Germinal center (tissue), 1 donor: ENCODE data around the gene EIF3K.
A peak's percentile ranks its signal among the peaks of the same experiment; 100 is the strongest.
"Not testable (repeated sequence)": the region's sequence is repeated elsewhere in the genome, so short reads cannot be mapped to it uniquely, and the experiment has no call there.

Source experiments
- DNase-seq: peaks from one replicate; pipeline ENCODE4 v3.0.0; 2012; ENCODE audit warnings: mixed read lengths, low spot score

Gene EIF3K, protein sequence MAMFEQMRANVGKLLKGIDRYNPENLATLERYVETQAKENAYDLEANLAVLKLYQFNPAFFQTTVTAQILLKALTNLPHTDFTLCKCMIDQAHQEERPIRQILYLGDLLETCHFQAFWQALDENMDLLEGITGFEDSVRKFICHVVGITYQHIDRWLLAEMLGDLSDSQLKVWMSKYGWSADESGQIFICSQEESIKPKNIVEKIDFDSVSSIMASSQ

GRCh38 chr19:38618590-38619360 lies at the start of gene EIF3K:
TSS of gene EIF3K (plus strand) at chr19:38619188. CDS start at chr19:38619269, 81 bp downstream.
- DNase-seq = peak; percentile 95

DNA sequence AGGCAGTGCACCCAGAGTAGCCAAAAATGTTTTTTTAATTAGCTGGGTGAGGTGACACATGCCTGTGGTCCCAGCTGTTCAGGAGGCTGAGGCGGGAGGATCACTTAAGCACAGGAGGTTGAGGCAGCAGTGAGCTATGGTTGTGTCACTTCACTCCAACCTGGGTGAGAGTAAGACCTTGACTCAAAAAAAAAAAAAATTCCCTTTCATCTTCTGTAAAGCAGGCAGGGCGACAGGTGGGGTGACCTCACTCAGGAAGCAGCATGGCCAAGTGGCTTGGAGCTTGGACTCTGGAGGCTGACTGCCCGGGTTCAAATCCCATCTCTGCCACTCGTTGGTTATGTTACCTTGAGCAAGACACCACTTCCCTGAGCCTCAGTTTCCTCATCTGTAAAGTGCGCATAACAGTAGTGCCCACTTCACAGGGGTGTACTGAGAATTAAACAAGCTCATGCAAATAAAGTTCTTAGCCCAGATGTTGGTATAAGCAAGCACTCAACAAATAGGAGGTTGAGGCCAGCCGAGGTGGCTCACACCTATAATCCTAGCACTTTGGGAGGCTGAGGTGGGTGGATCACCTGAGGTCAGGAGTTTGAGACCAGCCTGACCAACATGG lies 49.5 kb upstream of the EIF3K start:
- DNase-seq = no peak

GRCh38 chr19:38571682-38572081 lies 47.3 kb upstream of the EIF3K start:
- no peak for DNase-seq

GRCh38 chr19:38577826-38578225 lies 41.2 kb upstream of the EIF3K start:
- DNase-seq = no peak

GRCh38 chr19:38579304-38579703 lies 39.7 kb upstream of the EIF3K start:
- not testable (repeated sequence) for DNase-seq

DNA sequence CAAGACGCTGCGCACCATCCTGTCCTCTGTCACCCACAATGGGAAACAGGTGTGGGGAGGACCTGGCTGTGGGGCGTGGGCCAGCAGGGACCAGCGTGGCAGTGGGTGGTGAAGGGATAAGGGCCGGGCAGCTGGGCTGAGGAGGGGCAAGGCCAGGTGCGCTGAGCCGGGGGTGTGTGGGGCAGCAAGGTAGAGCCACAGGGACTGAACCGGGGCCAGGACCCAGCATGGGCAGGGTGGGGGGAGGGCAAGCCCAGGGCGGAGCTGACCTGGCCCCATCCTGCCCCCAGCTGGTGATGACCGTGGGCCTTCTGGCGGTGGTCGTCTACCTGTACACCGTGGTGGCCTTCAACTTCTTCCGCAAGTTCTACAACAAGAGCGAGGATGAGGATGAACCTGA lies 38.9 kb upstream of the EIF3K start:
- DNase-seq = no peak

GRCh38 chr19:38583219-38583984 lies 35.6 kb upstream of the EIF3K start:
- DNase-seq = peak; percentile 44

- DNase-seq = no peak
Measured at GRCh38 chr19:38583985-38584305, 35.0 kb upstream of the EIF3K start.

- DNase-seq = no peak
Measured at GRCh38 chr19:38587562-38587961, 31.4 kb upstream of the EIF3K start.

DNA sequence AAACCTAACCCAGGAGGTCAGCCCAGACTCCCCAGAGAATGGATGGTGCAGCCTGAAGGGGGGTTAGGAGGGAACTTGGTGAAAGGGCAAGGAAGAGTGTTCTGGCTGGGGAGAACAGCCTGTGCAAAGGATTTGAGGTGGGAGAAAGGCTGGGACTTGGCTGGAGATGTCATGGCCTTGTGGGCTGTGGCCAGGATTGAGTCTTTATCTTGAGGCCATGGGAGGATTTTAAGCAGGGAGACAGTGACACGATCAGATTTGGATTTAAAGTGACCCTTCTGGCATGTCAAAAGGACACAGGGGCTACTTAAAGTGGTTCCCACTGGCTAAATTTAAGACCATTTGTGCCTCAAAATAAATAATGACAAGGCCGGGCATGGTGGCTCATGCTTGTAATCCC lies 30.9 kb upstream of the EIF3K start:
- DNase-seq = no peak

GRCh38 chr19:38592940-38593339 lies 26.0 kb upstream of the EIF3K start:
- DNase-seq = no peak

DNA sequence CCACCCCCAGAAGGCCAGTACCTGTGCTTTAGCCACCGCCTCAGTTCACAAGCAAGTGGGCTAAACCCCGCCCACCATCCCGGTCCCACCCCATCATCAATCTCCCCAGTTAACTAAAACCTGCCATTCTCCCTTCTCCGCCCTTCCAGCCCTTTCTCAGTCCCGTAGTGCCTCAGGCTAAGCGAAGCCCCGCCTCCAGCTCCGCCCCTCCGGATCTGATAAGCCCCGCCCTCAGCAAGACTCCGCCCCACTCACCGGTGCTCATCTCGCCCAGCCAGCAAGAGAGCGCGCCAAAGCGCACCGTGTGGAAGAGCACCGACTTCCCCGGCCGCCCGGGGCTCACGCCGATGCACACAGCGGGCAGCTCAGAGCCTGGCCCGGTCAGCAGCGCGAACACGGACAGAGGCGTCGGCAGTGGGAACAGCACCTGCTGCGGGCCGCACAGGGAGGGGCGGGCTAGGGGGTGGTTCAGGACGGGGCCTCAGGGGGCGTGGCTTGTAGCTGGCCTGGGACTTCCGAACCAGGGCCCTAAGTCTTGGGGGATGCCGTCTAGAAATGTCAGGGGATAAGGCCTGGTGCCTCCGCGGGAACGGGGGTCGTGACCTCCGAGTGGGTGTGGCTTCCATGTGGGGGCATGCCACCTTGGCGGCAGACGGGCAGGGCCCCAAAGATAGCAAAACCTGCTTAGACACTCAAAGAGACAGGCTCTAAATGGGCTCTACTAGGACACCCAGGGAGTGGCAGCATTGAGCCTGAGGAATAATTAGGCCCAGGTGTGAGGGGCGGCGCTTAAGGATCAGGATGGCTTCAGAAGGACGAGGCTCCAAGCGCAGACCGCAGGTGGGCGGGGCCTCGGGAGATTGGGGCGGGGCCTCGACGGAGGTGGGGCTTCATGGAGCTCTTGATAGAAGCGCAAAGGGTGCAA lies 22.7 kb upstream of the EIF3K start:
- DNase-seq = no peak

GRCh38 chr19:38597075-38597474 lies 21.9 kb upstream of the EIF3K start:
- DNase-seq = no peak

GRCh38 chr19:38599722-38600121 lies 19.3 kb upstream of the EIF3K start:
- DNase-seq = no peak

DNA sequence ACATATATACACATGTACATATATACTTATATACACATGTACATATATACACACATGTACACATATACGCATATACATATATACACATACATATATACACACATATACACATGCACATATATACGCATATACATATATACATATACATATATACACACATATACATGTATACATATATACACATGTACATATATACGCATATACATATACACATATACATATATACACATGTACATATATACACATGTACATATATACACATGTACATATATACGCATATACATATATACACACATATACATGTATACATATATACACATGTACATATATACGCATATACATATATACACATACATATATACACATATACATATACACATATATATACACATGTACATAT lies 16.1 kb upstream of the EIF3K start:
- DNase-seq = not testable (repeated sequence)

- no peak for DNase-seq
Measured at GRCh38 chr19:38606131-38606530, 12.9 kb upstream of the EIF3K start.

- DNase-seq = no peak
Measured at GRCh38 chr19:38614289-38614688, 4.7 kb upstream of the EIF3K start.

- DNase-seq = no peak
Measured at GRCh38 chr19:38615007-38615581, 3.9 kb upstream of the EIF3K start.

DNA sequence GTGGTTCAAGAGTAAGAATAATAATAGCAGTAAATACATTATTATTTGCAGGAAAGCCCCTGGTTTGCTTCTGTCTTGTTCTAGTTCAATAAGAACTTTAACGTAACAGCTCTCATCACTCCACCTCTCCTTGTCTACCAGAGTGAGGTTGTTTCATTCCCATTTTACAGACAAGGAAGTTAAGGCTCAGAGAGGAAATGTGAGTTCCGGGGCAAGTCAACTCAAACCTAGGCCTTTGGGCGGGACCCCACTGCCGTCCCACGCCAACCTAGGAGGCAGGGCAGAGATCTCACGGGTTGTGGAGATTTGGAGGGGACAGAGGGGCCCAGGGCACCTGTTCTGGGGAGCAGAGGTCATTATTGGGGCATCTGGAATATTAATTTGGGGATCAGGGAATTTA lies 2.7 kb upstream of the EIF3K start:
- no peak for DNase-seq

GRCh38 chr19:38617283-38617763 lies 1.7 kb upstream of the EIF3K start:
- DNase-seq = peak; percentile 55
